CD4-positive, alpha-beta T cell treated with Interleukin-6 for 4 hours (primary cell): Measurements from ENCODE around the gene CYB5R4.

ENCODE experiments used
- DNase-seq: peaks from one replicate; pipeline ENCODE4 v3.0.0-alpha.2; 2020; ENCODE audit warnings: mixed read lengths

The CYB5R4 gene

GRCh38 chr6:84001119-84001518, 141.6 kb downstream of the CYB5R4 start:
- no peak for DNase-seq

GRCh38 chr6:84002226-84002625, 142.7 kb downstream of the CYB5R4 start:
- no peak for DNase-seq

GRCh38 chr6:84003131-84003530, 143.6 kb downstream of the CYB5R4 start:
- no peak for DNase-seq

- DNase-seq, result no peak
Measured at GRCh38 chr6:84003654-84004053, 144.2 kb downstream of the CYB5R4 start.

GRCh38 chr6:84007871-84008270, 148.4 kb downstream of the CYB5R4 start:
- DNase-seq, result no peak

- DNase-seq, result no peak
Measured at GRCh38 chr6:84013354-84013753, 153.9 kb downstream of the CYB5R4 start.

- DNase-seq, result no peak
Measured at GRCh38 chr6:84013931-84014330, 154.4 kb downstream of the CYB5R4 start.

- DNase-seq, result no peak
Measured at GRCh38 chr6:84016029-84016428, 156.5 kb downstream of the CYB5R4 start.
